Measurements from ENCODE around the gene NOTCH1. TPM values are rescaled to one million over a fixed set of nuclear protein-coding genes. Genes with fewer than 3 reads are reported as not detected.

NOTCH1 gene
- total RNA-seq: 10.5 and 14.4 TPM in 2 replicates

DNA sequence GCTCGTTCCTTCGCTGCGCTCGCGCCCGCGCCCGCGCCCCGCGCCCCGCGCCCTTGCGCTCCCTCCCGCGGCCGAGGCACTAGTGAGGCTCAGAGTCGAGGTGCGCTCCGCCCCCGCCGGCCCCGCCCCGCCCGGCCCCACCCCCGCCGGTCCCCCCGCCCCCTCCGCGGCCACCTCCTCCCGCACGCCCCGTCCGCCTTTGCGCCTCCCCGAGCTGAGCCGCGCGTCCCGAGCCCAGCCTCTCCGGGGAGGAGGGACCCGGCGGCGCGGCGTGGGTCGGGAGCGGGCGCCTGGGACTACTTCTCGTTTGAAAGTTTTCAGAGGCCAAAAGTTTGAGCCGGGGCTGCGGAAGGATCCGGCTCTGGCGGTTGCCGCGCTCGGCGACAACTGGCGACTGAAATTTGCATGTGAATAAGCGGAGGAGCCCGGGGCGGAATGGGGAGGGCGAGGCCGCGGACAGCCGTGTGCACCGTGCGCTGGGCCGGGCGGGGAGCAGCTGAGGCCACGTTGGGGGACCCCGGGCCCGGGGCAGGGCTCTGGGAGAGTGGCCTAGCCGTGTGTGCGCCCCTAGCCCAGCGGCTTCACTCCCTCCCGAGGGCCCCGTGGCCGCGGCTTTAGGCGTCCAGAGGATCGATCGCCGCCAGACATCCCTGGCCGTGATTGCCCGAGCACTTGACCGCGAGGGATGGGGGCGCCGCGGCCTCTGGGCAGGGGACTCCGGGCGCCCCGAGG, at the start of gene NOTCH1:
Gene NOTCH1, minus strand, starts transcription at position 84 of the 732 bp plus-strand sequence. CDS start 262 bp downstream, outside the sequence.
- H3K9me3 ChIP-seq (ENCODE audit: low read depth, low read length): no peaks in the 10 kb centered on the region
- H3K27me3 ChIP-seq (ENCODE audit: insufficient read depth, low read length): no peaks in the 10 kb centered on the region
- peaks cover 8% of the 10 kb centered on the region for H3K36me3 ChIP-seq (ENCODE audit: insufficient read depth, low read length)
- H3K4me1 ChIP-seq (ENCODE audit: insufficient read depth, low read length): peaks cover 21% of the 10 kb centered on the region
- peaks cover 25% of the 10 kb centered on the region for H3K79me2 ChIP-seq (ENCODE audit: insufficient read depth, low read length)
- H3K4me3 ChIP-seq (ENCODE audit: insufficient read depth, low read length): peak within 1 kb of the TSS; percentile 83
- peak within 1 kb of the TSS; percentile 88 for H3K4me2 ChIP-seq (ENCODE audit: insufficient read depth, low read length)
- DNase-seq (ENCODE audit: insufficient read length, low spot score, missing footprints): peak; percentile 100
- peak within 1 kb of the TSS; percentile 28 for H3K27ac ChIP-seq (ENCODE audit: low read depth, low read length)
- peak within 1 kb of the TSS; percentile 65 for H2AFZ ChIP-seq (ENCODE audit: low read length)
- TF ChIP-seq, protein P1, sequence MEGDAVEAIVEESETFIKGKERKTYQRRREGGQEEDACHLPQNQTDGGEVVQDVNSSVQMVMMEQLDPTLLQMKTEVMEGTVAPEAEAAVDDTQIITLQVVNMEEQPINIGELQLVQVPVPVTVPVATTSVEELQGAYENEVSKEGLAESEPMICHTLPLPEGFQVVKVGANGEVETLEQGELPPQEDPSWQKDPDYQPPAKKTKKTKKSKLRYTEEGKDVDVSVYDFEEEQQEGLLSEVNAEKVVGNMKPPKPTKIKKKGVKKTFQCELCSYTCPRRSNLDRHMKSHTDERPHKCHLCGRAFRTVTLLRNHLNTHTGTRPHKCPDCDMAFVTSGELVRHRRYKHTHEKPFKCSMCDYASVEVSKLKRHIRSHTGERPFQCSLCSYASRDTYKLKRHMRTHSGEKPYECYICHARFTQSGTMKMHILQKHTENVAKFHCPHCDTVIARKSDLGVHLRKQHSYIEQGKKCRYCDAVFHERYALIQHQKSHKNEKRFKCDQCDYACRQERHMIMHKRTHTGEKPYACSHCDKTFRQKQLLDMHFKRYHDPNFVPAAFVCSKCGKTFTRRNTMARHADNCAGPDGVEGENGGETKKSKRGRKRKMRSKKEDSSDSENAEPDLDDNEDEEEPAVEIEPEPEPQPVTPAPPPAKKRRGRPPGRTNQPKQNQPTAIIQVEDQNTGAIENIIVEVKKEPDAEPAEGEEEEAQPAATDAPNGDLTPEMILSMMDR (IDR thresholded peaks at IDR 0.05; ENCODE audit: extremely low read depth, low read depth, low read length): no peak
- H4K20me1 ChIP-seq (ENCODE audit: insufficient read depth, low read length): peaks cover 19% of the 10 kb centered on the region

DNA sequence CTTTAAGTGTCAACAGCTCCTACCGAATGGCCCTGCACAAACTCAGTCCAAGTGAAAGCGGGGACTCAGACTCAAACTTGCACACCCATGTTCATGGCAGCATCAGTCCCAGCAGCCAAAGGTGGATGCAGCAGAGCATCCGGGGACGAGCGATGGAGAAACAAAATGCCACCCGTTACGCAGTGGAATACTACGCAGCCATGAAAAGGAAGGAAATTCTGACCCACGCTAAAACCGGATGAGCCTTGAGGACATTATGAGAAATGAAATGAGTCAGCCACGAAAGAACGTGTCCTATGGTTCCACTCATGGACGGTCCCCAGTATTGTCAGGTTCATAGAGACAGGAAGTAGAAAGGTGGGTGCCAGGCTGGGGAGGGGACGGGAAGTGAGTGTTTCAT, 48.6 kb upstream of the NOTCH1 start:
- no peak overlapping the region for H3K27ac ChIP-seq (ENCODE audit: low read depth, low read length)
- H3K9me3 ChIP-seq (ENCODE audit: low read depth, low read length): no peaks in the 10 kb centered on the region
- no peak overlapping the region for H2AFZ ChIP-seq (ENCODE audit: low read length)
- DNase-seq (ENCODE audit: insufficient read length, low spot score, missing footprints): no peak
- no peaks in the 10 kb centered on the region for H3K27me3 ChIP-seq (ENCODE audit: insufficient read depth, low read length)
- H3K4me1 ChIP-seq (ENCODE audit: insufficient read depth, low read length): no peaks in the 10 kb centered on the region
- no peak overlapping the region for H3K4me3 ChIP-seq (ENCODE audit: insufficient read depth, low read length)
- no peaks in the 10 kb centered on the region for H3K79me2 ChIP-seq (ENCODE audit: insufficient read depth, low read length)
- H3K4me2 ChIP-seq (ENCODE audit: insufficient read depth, low read length): no peak overlapping the region
- TF ChIP-seq, protein P1 (IDR thresholded peaks at IDR 0.05; ENCODE audit: extremely low read depth, low read depth, low read length): no peak
- H4K20me1 ChIP-seq (ENCODE audit: insufficient read depth, low read length): no peaks in the 10 kb centered on the region
- no peaks in the 10 kb centered on the region for H3K36me3 ChIP-seq (ENCODE audit: insufficient read depth, low read length)

DNA sequence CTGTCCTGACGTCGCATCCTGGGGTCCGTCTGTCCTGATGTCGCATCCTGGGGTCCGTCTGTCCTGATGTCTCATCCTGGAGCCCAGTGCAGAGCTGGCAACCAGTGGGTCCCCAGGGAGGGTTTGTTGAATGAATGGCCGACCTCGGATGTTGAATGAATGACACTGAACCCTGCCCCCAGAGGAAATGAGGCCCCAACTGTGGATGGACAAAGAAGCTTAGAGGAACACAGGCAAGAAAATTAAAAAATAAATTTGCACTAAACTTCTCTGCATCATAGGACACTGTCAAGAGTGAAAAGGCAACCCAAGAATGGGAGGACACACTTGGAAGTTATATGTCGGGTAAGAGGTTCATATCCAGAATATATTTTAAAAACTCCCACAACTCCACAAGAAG, 47.7 kb upstream of the NOTCH1 start:
- Histone ChIP-seq H2AFZ (ENCODE audit: low read length) (no peak overlapping the region), H3K79me2 (ENCODE audit: insufficient read depth, low read length) (no peaks in the 10 kb centered on the region), H3K27me3 (ENCODE audit: insufficient read depth, low read length) (no peaks in the 10 kb centered on the region), H3K4me1 (ENCODE audit: insufficient read depth, low read length) (no peaks in the 10 kb centered on the region), H3K27ac (ENCODE audit: low read depth, low read length) (no peak overlapping the region), H4K20me1 (ENCODE audit: insufficient read depth, low read length) (no peaks in the 10 kb centered on the region), H3K9me3 (ENCODE audit: low read depth, low read length) (no peaks in the 10 kb centered on the region), H3K36me3 (ENCODE audit: insufficient read depth, low read length) (no peaks in the 10 kb centered on the region), H3K4me2 (ENCODE audit: insufficient read depth, low read length) (no peak overlapping the region), H3K4me3 (ENCODE audit: insufficient read depth, low read length) (no peak overlapping the region)
- no peak for DNase-seq (ENCODE audit: insufficient read length, low spot score, missing footprints)
- TF ChIP-seq, protein P1 (IDR thresholded peaks at IDR 0.05; ENCODE audit: extremely low read depth, low read depth, low read length): no peak

DNA sequence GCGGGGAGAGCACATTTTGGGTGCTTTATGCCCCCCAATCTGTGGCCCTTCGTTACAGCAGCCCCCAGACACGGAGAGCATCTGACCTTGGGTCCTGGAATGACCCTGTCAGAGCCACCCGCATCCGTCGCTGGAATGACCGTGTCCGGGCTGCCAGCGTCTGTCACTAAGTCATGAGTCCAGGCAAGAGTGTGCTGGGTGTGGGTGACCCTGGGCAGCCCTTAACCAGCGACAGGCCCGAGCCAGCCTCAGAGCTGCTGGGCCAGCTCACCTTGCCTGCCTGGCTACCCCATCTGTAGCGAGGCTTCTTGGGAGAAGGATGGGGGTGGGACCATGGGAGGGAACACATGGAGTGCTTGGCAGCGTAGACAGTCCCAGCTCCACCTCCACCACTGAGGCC, 46.8 kb upstream of the NOTCH1 start:
- H2AFZ ChIP-seq (ENCODE audit: low read length): no peak overlapping the region
- H3K4me3 ChIP-seq (ENCODE audit: insufficient read depth, low read length): no peak overlapping the region
- H4K20me1 ChIP-seq (ENCODE audit: insufficient read depth, low read length): no peaks in the 10 kb centered on the region
- no peaks in the 10 kb centered on the region for H3K79me2 ChIP-seq (ENCODE audit: insufficient read depth, low read length)
- H3K4me1 ChIP-seq (ENCODE audit: insufficient read depth, low read length): no peaks in the 10 kb centered on the region
- no peak overlapping the region for H3K27ac ChIP-seq (ENCODE audit: low read depth, low read length)
- TF ChIP-seq, protein P1 (IDR thresholded peaks at IDR 0.05; ENCODE audit: extremely low read depth, low read depth, low read length): no peak
- H3K36me3 ChIP-seq (ENCODE audit: insufficient read depth, low read length): no peaks in the 10 kb centered on the region
- no peaks in the 10 kb centered on the region for H3K9me3 ChIP-seq (ENCODE audit: low read depth, low read length)
- no peaks in the 10 kb centered on the region for H3K27me3 ChIP-seq (ENCODE audit: insufficient read depth, low read length)
- no peak overlapping the region for H3K4me2 ChIP-seq (ENCODE audit: insufficient read depth, low read length)
- DNase-seq (ENCODE audit: insufficient read length, low spot score, missing footprints): no peak

All from osteoblast (primary cell).